Activated T-helper 2 cell treated with anti-CD3 and anti-CD28 coated beads, Interferon-gamma antibody, Interleukin-2, Interleukin-4, amounts not matched to agents 10 μg/mL and 5 μg/mL and 100 μg/mL, durations not matched to agents 14 hours and 24 hours and 36 hours (primary cell): ENCODE measurements around the gene KLC3. TPM values are rescaled to one million over a fixed set of nuclear protein-coding genes. Genes with fewer than 3 reads are reported as not detected.
"Not testable (repeated sequence)": the region's sequence is repeated elsewhere in the genome, so short reads cannot be mapped to it uniquely, and the experiment has no call there.

ENCODE experiments used
- DNase-seq: peaks from one replicate; pipeline ENCODE4 v3.0.0; 2021; ENCODE audit warnings: low spot score
- H3K27ac Mint-ChIP-seq: one replicate; pipeline ENCODE4 v1.8.0; 2021; ENCODE audit warnings: mixed read lengths
- H3K27me3 Mint-ChIP-seq: one replicate; pipeline ENCODE4 v1.8.0; 2021; ENCODE audit warnings: low read depth, mixed read lengths
- H3K36me3 Mint-ChIP-seq: one replicate; pipeline ENCODE4 v1.8.0; 2021; ENCODE audit warnings: low read depth, mixed read lengths
- H3K4me1 Mint-ChIP-seq: one replicate; pipeline ENCODE4 v1.8.0; 2021; ENCODE audit warnings: low read depth, mixed read lengths
- H3K4me3 Mint-ChIP-seq: one replicate; pipeline ENCODE4 v1.8.0; 2021; ENCODE audit warnings: low read depth, mild to moderate bottlenecking, moderate library complexity, mixed read lengths
- H3K9me3 Mint-ChIP-seq: one replicate; pipeline ENCODE4 v1.8.0; 2021; ENCODE audit warnings: mixed read lengths
- intact Hi-C: fragments of 100-400 bp; cut with micrococcal nuclease; formaldehyde crosslinking; loops from one replicate; pipeline ENCODE4 v1.15.1; 2023
- total RNA-seq: library from RNA; stranded (reverse); gene quantifications from 2 replicates; pipeline ENCODE4 v1.2.3, GENCODE V29; 2022

KLC3 gene
- total RNA-seq, 1 donor from 2014 or later, result not detected

- Mint-ChIP-seq H3K9me3 (no peaks in the 10 kb centered on the region), H3K36me3 (no peaks in the 10 kb centered on the region), H3K4me1 (peaks cover 2% of the 10 kb centered on the region), H3K27me3 (peaks cover 22% of the 10 kb centered on the region), H3K27ac (no peak within 1 kb of the TSS), H3K4me3 (no peak within 1 kb of the TSS)
- intact Hi-C loops, result no loop called here
- no peak for DNase-seq
Measured at GRCh38 chr19:45322744-45323281, 17.7 kb upstream of the KLC3 start, which contains the start of gene CKM. CKM (minus strand) TSS chr19:45322875; CDS start chr19:45319713, 3,162 bp downstream.

GRCh38 chr19:45323671-45324081 is 16.9 kb upstream of the KLC3 start:
- Mint-ChIP-seq H3K27ac (no peak overlapping the region), H3K36me3 (no peaks in the 10 kb centered on the region), H3K9me3 (no peaks in the 10 kb centered on the region), H3K4me3 (no peak overlapping the region), H3K27me3 (peaks cover 22% of the 10 kb centered on the region), H3K4me1 (peaks cover 2% of the 10 kb centered on the region)
- intact Hi-C loops, result no loop called here
- DNase-seq, result no peak

- Mint-ChIP-seq H3K4me3 (no peak overlapping the region), H3K27ac (no peak overlapping the region), H3K27me3 (peaks cover 22% of the 10 kb centered on the region), H3K9me3 (no peaks in the 10 kb centered on the region), H3K4me1 (peaks cover 2% of the 10 kb centered on the region), H3K36me3 (no peaks in the 10 kb centered on the region)
- intact Hi-C loops, result no loop called here
- no peak for DNase-seq
Measured at GRCh38 chr19:45324349-45324907, 16.1 kb upstream of the KLC3 start.

- Mint-ChIP-seq H3K9me3 (no peaks in the 10 kb centered on the region), H3K4me3 (no peak overlapping the region), H3K4me1 (peaks cover 2% of the 10 kb centered on the region), H3K36me3 (no peaks in the 10 kb centered on the region), H3K27ac (no peak overlapping the region), H3K27me3 (peaks cover 17% of the 10 kb centered on the region)
- intact Hi-C loops, result no loop called here
- no peak for DNase-seq
Measured at GRCh38 chr19:45327404-45328143, 13.0 kb upstream of the KLC3 start.

- H3K27me3 Mint-ChIP-seq, result no peaks in the 10 kb centered on the region
- H3K4me1 Mint-ChIP-seq, result no peaks in the 10 kb centered on the region
- no peaks in the 10 kb centered on the region for H3K36me3 Mint-ChIP-seq
- no peaks in the 10 kb centered on the region for H3K9me3 Mint-ChIP-seq
- H3K27ac Mint-ChIP-seq, result no peak overlapping the region
- intact Hi-C loops, result no loop called here
- DNase-seq, result no peak
- no peak overlapping the region for H3K4me3 Mint-ChIP-seq
Measured at GRCh38 chr19:45331411-45331810, 9.1 kb upstream of the KLC3 start.

GRCh38 chr19:45333609-45334303 is 6.8 kb upstream of the KLC3 start:
- H3K4me1 Mint-ChIP-seq, result no peaks in the 10 kb centered on the region
- H3K4me3 Mint-ChIP-seq, result no peak overlapping the region
- H3K36me3 Mint-ChIP-seq, result no peaks in the 10 kb centered on the region
- intact Hi-C loops, result no loop called here
- H3K9me3 Mint-ChIP-seq, result no peaks in the 10 kb centered on the region
- H3K27ac Mint-ChIP-seq, result no peak overlapping the region
- no peak for DNase-seq
- H3K27me3 Mint-ChIP-seq, result peaks cover 2% of the 10 kb centered on the region

- H3K4me3 Mint-ChIP-seq, H3K27ac Mint-ChIP-seq, intact Hi-C loops, H3K36me3 Mint-ChIP-seq, DNase-seq, H3K4me1 Mint-ChIP-seq, H3K9me3 Mint-ChIP-seq, H3K27me3 Mint-ChIP-seq: not testable (repeated sequence)
Measured at GRCh38 chr19:45334881-45335280, 5.7 kb upstream of the KLC3 start.

- Mint-ChIP-seq H3K4me3 (no peak overlapping the region), H3K36me3 (no peaks in the 10 kb centered on the region), H3K27me3 (peaks cover 5% of the 10 kb centered on the region), H3K9me3 (no peaks in the 10 kb centered on the region), H3K27ac (no peak overlapping the region), H3K4me1 (no peaks in the 10 kb centered on the region)
- intact Hi-C loops, result no loop called here
- DNase-seq, result no peak
Measured at GRCh38 chr19:45336696-45337251, 3.8 kb upstream of the KLC3 start.

- no peak overlapping the region for H3K4me3 Mint-ChIP-seq
Measured at GRCh38 chr19:45339629-45340028, 921 bp upstream of the KLC3 start.

GRCh38 chr19:45340899-45341453 is 426 bp downstream of the KLC3 start:
- DNase-seq, result no peak
- peaks cover 5% of the 10 kb centered on the region for H3K27me3 Mint-ChIP-seq
- H3K9me3 Mint-ChIP-seq, result no peaks in the 10 kb centered on the region
- no peaks in the 10 kb centered on the region for H3K4me1 Mint-ChIP-seq
- no peaks in the 10 kb centered on the region for H3K36me3 Mint-ChIP-seq
- H3K4me3 Mint-ChIP-seq, result no peak overlapping the region
- no peak overlapping the region for H3K27ac Mint-ChIP-seq
- intact Hi-C loops, result no loop called here

More at GRCh38 chr19:45339629-45340028, 921 bp upstream of the KLC3 start:
- intact Hi-C loops, result loop anchor here (2.0 kb wide), 1 partner anchor 89 kb away; the partner anchor contains the start of gene MARK4
- no peak for DNase-seq
- Mint-ChIP-seq H3K36me3 (no peaks in the 10 kb centered on the region), H3K9me3 (no peaks in the 10 kb centered on the region), H3K4me1 (no peaks in the 10 kb centered on the region), H3K27ac (no peak overlapping the region), H3K27me3 (peaks cover 5% of the 10 kb centered on the region)

- no peak overlapping the region for H3K27ac Mint-ChIP-seq
- H3K4me3 Mint-ChIP-seq, result no peak overlapping the region
- no peak for DNase-seq
- H3K9me3 Mint-ChIP-seq, result no peaks in the 10 kb centered on the region
- intact Hi-C loops, result no loop called here
- H3K27me3 Mint-ChIP-seq, result peaks cover 3% of the 10 kb centered on the region
- H3K4me1 Mint-ChIP-seq, result no peaks in the 10 kb centered on the region
- no peaks in the 10 kb centered on the region for H3K36me3 Mint-ChIP-seq
Measured at GRCh38 chr19:45342911-45343310, 2.4 kb downstream of the KLC3 start.

- intact Hi-C loops, result no loop called here
- H3K27ac Mint-ChIP-seq, result no peak overlapping the region
Measured at GRCh38 chr19:45344621-45345505, 4.3 kb downstream of the KLC3 start.

More at GRCh38 chr19:45344621-45345505, 4.3 kb downstream of the KLC3 start:
- Mint-ChIP-seq H3K4me1 (no peaks in the 10 kb centered on the region), H3K36me3 (no peaks in the 10 kb centered on the region), H3K27me3 (peaks cover 3% of the 10 kb centered on the region), H3K9me3 (no peaks in the 10 kb centered on the region), H3K4me3 (no peak overlapping the region)
- DNase-seq, result no peak
